Measurements from ENCODE around the gene SPRR4.

GRCh38 chr1:152942161-152942560 lies 28.3 kb upstream of the SPRR4 start:
- TF ChIP-seq, protein P1, sequence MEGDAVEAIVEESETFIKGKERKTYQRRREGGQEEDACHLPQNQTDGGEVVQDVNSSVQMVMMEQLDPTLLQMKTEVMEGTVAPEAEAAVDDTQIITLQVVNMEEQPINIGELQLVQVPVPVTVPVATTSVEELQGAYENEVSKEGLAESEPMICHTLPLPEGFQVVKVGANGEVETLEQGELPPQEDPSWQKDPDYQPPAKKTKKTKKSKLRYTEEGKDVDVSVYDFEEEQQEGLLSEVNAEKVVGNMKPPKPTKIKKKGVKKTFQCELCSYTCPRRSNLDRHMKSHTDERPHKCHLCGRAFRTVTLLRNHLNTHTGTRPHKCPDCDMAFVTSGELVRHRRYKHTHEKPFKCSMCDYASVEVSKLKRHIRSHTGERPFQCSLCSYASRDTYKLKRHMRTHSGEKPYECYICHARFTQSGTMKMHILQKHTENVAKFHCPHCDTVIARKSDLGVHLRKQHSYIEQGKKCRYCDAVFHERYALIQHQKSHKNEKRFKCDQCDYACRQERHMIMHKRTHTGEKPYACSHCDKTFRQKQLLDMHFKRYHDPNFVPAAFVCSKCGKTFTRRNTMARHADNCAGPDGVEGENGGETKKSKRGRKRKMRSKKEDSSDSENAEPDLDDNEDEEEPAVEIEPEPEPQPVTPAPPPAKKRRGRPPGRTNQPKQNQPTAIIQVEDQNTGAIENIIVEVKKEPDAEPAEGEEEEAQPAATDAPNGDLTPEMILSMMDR (IDR thresholded peaks at IDR 0.05), result no peak
- no peak for TF ChIP-seq POLR2A (IDR thresholded peaks at IDR 0.05)

All from stomach (tissue), 4 donors.